ENCODE results near the gene CREBBP.
A peak's percentile ranks its signal among the peaks of the same experiment; 100 is the strongest.

- peak; percentile 11; the same call in 1 of the 2 replicates for TF ChIP-seq CTCF (IDR thresholded peaks at IDR 0.05; ENCODE audit: low read length)
- no peak for TF ChIP-seq EZH2 (IDR thresholded peaks at IDR 0.05; ENCODE audit: borderline replicate concordance, low read length)
Observed at GRCh38 chr16:3690980-3691720, 189.4 kb downstream of the CREBBP start.
